HG03432 (cell line): ENCODE measurements around the gene AHCY.
"Not testable (repeated sequence)": the region's sequence is repeated elsewhere in the genome, so short reads cannot be mapped to it uniquely, and the experiment has no call there.

Experiments used
- ATAC-seq: cut with Tn5 transposase; IDR thresholded peaks from one replicate; pipeline ENCODE4 v1.9.1; 2021; ENCODE audit warnings: mild to moderate bottlenecking, moderate library complexity; ENCODE audit not compliant: unreplicated experiment

The AHCY gene

DNA sequence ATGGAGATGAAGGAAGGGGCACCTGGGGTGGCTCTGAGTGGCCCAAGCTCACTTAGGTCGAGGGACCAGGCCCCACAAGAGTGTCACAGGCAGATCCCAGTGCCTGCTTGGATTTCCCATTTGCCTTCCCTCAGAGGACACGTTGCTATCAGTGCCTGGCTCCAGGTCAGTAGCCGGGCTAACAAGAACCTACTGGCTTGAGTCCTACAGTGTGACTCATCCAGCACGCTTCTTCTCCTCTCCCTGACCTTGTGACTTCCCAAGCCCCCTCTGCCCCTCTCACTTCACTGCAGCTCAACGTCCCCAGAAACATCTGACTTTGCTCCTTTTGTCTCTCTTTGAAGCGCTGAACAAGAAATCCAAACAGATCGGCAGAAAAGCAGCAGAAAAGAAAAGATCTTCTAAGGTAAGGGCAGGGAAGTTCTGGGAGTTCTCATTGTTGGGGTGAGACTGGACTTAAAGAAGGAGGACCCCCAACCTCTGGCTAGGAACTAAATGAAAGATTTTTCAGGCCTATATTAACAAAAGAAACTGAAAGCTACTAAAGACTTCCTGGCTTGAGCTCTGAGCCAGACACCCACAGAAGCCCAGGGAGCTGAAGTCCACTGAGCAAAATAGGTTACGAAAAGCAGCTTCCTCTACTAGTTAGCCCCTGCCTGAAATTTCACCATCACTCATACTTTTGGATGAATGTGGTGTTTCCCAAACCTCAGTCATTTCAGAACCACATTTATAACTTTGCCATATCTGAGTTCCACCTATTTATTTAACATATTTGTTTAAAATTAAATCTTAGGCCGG is 40.5 kb downstream of the AHCY start:
- no peak for ATAC-seq

DNA sequence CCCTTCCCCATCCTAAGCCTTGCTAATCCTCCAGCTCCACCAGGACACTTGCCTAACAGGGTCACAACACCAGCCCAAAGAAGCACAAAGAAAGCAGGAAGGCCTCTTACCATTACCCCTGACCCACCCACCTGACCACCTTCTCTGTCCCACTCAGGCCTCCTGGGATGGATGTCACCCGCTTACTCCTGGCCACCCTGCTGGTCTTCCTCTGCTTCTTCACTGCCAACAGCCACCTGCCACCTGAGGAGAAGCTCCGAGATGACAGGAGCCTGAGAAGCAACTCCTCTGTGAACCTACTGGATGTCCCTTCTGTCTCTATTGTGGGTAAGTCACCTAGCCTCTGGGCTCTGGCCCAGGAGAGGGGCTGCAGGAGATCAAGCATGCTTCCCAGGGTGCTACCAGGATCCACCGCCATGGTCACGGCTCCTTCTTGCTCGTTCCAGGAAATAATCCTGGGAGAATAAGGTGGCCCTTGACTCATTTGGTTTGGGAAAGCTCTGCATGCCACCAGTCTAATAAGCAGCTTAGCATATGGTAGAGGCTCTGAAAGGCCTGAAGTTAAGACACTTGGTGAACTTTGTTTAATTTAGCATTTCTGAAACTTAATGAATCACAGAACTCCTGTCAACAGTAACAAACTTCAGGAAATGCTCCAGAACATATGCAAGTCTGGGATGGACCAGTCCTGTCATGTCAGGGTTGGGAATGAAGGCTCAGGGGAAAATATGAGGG is 42.8 kb downstream of the AHCY start:
- no peak for ATAC-seq

DNA sequence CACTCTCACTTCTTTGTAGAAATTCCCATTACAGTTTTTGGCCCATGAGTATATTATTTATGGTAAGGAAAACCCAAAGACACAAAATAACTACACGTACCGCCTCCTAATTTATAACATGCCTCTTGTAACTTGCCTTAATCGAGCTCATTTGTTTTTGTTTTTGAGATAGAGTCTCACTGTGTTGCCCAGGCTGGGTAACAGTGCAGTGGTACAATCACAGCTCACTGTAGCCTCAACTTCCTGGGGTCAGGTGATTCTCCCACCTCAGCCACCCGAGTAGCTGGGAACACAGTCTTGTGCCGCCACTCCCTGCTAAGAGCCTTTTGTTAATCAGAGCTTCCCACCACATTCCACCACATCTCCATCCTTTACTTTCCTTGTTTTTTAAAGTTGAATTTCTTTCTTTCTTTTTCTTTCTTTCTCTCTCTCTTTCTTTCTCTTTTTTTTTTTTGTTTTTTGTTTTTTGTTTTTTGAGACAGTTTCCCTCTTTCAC is 46.5 kb downstream of the AHCY start:
- no peak for ATAC-seq

DNA sequence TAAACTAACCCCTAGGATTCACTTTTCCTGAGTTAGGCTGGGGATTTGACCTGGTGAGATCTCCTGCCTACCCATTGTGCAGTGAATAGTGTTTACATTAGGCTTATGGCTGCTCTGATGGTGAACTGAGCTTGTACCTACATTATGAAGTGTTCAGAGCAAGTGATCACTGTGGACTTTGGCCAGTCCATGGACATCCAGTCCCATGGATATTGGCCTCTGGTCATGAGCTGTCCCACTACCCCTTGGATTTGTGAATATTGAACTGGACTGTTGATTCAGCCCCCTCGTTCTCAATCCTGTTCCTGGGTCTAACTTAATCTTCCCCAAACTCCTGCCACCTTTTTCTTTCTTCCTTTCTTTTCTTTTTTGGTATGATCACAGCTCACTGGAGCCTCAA is 48.2 kb downstream of the AHCY start:
- ATAC-seq: no peak

DNA sequence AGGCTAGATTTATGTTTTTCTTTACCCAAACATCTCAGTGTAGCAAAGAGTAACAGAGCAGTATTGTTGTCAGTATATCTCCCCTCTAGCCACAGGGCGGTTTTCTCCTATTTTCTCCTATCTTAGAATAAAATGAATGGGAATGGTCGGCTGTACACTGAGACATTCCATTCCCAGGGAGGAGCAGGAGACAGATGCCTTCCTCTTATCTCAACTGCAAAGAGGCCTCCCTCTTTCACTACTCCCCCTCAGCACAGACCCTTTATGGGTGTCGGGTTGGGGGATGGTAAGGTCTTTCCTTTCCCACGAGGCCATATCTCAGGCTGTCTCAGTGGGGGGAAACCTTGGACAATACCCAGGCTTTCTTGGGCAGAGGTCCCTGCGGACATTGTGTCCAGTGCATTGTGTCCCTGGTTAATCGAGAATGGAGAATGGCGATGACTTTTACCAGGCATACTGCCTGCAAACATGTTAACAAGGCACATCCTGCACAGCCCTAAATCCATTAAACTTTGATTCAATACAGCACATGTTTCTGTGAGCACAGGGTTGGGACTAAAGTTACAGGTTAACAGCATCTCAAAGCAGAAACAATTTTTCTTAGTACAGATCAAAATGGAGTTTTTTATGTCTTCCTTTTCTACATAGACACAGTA is 50.6 kb downstream of the AHCY start:
- not testable (repeated sequence) for ATAC-seq

DNA sequence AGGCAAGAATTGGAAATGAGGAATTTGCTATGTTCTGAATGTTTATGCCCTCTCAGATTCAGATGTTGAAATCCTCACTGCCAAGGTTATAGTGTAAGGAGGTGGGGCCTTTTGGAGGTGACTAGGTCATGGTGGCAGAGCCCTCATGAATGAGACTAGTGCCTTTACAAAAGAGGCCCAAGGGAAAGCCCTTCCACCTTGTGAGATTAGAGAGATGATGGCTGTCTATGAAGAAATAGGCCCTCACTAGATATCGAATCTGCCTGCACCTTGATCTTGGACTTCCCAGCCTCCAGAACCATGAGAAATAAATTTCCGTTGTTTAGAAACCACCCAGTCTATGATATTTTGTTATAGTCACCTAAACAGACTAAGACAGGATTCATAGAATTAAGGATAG is 51.5 kb downstream of the AHCY start:
- ATAC-seq: no peak

DNA sequence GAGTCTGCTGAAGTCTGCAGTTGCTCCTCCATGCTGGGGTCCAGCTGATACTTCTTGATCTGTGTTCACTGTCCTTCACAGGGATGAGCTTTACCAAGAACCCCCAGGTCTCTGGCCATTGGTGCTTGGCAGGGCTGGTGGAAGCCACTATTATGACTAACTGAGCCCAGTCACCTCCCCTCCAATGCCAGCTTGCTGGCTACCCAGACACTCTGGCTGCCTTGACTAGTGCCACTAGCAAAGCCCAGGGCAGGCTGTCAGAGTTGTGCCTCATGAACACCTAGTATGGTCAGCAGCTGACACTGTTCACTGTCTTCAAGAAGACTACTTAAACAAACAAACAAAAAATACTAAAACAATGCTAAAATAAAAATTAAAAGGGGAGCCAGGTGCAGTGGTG is 53.1 kb downstream of the AHCY start:
- no peak for ATAC-seq

DNA sequence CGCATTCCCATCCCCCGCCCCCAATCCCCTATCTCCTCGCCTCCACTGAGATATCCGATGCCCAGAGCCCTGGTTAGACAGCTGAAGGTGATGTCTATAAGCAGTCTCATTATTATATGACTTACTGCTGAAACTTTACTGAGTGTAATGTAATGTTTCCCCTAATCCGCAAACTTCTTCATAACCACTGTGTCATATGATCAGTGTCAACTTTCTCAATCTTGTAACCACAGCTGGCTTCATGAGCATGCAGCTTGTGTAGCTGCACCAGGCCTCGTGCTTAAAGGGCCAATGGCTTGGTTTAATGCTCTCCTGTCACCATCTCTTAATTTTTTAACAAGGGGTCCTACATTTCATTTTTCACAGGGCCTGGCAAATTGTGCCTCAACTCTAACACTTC is 53.9 kb downstream of the AHCY start:
- ATAC-seq: no peak

DNA sequence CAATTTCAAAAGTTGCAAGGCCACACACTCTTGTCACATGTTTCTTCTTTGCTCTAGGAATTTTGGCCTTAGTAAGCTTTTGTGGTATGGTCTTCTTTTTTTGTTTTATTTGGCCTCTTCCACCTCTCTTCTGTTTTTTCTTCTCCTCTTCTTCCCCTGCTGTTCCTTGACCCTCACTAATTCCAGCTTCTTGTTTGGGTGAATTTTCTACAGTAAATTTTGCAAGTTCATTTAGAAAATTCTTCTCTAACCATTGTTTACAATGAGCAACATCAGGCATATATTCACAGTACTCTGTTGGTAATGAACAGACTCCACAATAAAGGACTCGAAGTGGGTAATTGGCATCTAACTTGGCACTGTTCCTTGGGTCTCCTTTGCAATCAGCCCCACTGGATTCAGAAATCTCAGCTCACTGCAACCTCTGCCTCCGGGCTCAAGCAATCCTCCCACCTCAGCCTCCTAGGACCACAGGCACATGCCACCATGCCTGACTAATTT is 57.0 kb downstream of the AHCY start:
- ATAC-seq: no peak

DNA sequence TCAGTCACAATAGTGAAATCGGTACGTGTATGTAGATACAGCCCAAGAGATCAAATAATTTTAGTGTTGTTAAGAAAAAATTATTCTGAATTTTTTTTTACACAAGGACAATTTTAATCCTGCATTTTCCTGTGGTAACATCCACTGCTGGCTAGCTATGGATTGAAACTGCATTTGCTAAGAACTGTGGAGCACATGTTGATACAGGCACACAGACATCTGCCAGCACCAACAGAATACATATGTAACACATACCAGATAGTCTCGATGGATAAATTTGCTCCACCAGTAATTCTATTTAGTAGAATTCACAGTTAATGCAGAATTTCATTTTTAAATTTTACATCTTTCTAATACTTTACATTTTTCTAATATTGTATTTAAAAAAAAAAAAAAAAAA is 59.8 kb downstream of the AHCY start:
- ATAC-seq: no peak

DNA sequence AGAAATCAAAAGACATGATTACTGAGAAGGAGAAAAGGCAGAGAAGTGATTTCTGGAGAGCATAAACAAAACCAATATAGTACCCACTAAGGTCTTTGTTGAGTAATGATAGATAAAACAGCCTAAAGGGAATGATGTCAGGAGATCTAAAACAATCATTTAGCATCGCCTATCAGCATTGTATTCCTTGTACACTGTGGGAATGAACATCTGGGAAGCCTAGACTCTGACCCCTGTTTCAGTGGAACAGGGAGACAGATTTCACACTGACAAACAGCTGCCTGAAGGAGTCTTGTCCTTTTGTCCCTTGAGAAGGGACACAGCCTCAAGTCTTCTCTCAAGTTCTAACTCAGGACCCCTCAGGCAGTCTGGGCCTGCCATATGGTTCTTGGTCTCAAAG is 60.3 kb downstream of the AHCY start:
- ATAC-seq: no peak

DNA sequence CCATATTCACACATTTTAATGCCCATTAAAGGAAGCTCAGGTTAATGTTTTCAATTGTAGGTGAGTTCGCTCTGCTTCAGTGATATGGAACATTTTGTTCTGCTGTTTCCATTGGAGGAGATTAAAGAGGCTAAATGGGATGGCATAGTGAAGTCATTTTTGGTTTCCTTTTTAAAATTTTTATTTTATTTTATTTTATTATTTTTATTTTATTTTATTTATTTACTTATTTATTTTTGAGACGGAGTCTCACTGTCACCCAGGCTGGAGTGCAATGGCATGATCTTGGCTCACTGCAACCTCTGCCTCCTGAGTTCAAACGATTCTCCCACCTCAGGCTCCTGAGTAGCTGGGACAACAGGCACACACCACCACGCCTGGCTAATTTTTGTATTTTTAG is 61.1 kb downstream of the AHCY start:
- not testable (repeated sequence) for ATAC-seq

DNA sequence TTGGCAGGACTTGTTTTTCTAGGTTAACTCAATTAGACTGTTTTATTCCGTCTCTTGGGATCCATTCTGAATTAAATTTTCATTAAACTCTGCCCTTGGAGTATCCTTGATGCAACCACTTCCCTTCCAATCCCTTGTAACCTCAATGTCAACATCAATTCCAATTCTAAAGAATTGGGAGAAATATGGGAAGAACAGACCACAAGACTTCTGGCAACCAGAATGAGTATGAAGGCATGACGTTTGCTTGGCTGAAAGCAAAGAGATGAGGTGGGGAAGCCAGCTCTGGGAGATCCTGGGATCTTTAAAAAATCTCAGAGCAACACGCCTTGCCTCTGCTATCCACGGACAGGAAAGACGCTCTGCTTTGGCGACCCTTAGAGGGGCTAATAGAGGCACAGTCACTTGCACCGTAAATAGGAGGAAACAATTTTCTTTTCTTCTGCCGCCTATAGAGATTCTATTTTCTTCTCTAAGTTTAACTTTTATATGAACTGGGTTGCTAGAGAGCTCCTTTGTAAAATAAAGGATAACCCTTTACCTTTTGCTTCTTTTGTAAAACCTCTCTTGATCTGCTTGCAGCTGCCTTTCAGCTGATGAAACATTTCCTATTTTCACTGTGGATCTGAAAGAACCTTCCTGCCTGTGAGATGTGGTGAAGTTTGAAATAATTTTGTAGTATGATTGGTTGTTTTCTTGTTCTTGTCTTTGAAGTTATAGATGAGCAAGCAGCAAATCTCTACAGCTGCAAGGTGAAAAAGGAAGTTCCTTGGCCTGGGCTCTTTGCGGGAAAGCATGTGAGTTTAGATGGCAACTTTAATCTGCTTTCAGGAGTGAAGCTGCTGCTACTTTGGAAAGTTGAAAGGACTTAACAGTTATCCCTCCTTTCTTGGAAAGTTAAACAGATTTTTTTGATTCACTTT is 62.2 kb downstream of the AHCY start, which contains the start of gene ASIP:
Gene ASIP, plus strand, starts transcription at position 731 of the 923 bp plus-strand sequence. CDS start 18,952 bp downstream, outside the sequence.
- no peak for ATAC-seq

DNA sequence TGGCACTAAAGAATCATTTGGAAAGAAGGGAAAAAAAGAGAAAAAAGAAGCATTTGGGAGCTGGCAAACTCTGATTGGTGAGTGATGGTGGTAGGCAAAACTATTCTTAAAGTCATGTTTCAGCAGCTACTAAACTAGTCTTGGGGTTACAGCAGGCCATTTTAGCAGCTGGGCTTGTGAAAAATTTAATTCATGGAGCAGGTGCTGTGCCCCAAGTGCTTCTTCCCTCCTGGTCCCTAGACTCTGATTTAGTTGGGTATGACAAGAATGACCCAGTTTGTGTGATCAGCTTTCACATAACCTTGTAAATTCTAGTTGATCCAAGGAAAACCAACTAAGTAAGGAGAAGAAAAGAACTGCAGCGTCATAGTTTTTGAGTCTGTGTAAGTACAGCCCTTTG is 63.0 kb downstream of the AHCY start:
- no peak for ATAC-seq

DNA sequence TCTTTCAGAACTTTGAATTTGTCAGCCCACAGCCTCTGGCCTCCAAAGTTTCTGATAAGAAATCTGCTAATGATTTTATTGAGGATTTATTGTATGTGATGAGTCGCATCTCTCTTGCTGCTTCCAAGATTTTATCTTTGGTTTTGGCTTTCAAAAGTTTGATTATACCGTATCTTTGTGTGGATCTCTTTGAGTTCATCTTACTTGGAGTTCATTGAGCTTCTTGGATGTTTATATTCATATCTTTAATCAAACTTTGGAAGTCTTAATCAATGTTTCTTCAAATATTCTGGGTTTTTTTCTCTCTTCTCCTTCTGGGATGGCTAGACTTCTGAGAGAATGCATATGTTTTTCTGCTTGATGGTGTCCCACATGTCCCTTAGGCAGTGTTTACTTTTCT is 65.2 kb downstream of the AHCY start:
- ATAC-seq: no peak

DNA sequence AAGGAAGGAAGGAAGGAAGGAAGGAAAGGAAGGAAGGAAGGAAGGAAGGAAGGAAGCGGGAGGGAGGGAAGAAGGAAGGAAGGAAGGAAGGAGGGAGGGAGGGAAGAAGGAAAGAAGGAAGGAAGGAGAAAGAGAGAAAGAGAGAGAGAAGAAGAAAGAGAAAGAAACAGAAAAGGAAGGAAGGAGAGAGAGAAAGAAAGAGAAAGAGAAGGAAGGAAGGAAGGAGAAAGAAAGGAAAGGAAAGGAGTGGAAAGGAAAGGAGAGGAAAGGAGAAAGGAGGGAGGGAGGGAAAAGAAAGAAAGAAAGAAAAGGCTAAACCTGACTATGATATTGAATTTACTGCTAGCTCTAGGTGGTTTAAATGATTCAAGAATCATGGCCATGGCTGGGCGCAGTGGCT is 67.3 kb downstream of the AHCY start:
- no peak for ATAC-seq

DNA sequence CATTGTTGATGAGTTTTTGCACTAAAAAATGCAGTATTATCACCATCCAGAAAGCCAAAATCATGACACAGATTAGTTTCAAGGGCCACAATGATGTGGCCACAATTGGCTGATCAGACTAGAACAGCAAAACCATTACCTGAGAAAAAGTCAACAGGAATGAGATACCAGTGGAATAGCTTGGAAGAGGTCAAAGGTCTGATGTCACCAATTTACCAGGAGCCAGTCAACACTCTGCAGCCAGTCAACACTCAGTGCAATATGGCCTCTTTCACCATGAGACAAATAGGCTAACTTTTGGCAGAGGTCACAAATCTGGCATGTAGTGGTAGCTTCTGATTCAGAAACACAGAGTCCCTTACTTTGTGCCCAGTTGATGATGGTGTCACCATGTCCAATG is 69.5 kb downstream of the AHCY start:
- ATAC-seq: no peak

DNA sequence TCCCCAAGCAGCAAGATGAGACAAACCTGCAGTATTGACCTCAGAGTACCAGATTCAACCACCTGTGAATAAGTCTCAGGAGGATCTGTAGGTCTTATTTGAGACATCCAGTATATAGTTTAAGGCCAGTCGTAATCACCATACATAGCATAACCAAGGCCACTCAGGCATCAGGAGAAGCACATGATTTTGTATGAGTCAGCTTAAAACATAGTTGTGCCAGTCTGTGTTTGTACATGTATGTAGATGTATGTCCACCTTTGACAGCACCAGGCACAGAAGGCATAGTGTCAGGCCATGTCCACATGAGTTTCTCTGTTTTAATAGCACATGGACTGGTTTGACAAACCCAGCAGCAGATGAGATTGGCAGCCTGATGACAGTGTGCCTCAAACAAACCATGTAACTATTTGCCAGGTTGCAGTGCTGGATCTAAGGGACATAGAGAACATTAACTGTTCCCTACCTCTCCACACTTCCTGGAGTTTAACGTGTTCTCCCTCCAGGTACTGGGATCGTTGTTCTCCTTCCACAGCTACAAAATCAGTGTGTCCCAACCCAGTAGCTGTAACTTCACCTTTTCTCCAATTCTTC is 70.6 kb downstream of the AHCY start:
- ATAC-seq: no peak

DNA sequence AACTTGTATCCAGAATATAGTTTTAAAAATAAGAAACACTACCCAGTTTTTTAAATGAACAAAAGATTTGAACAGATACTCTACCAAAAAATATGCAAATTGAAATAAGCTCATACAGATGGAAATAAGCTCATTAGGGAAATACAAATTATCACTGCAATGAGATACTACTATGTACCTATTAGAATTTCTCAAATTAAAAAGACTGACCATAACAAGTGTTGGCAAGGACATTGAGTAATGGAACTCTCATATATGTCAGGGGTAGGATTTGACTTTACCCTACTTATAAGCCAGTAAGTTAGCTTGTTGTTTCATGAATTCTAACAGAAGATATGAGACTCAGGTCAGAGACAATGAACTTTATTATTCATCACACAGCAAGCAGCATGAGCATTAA is 71.5 kb downstream of the AHCY start:
- no peak for ATAC-seq
